ENCODE results near the gene SMCO4.

Gene SMCO4

DNA sequence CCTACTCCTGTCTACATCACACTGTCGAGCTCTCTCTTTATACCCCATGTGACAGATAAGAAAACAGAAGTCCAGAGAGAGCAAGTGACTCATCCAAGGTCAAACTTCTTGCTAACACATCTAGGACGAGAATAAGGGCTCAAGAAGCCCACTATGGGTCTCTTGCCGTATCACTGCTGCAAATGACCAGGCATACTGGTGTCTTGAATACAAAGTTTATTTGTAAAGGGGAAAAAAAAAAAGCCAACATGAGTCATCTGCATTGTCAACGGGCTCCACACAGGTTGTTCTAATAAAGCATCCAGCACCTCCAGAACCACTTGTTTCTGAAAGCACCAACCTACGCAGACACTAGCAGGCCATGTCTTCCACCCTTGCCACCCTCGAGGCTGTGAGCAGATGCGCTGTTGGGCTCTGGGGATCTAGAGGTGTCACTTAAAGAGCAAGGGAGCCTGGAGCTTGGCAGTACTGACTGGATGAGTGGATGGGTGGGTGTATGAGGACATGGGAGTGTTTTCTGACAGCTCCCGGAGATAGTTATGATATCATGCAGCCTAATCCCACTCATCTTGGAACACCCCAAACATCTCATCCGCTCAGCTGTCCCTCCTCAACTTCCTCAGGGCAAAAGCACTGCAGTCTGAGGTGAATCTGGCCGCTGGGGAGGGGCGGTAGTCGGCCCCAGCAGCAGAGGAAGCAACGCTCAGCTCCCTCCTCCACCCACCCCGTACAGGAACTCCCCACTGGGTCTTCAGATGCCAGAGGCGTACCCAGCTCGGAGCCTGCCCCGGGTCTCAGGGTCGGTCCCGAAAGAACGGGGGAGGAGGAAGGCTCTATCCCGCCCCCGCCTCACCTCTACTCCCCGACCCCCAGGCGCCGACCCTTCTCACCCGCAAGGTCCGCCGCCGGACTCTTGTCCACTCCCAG lies 1.0 kb downstream of the SMCO4 start:
- peaks cover 28% of the 10 kb centered on the region for H3K4me1 ChIP-seq (ENCODE audit: insufficient read depth, low read length, poor library complexity, severe bottlenecking)
- H2AFZ ChIP-seq (ENCODE audit: low read length), result peak overlapping the region; percentile 91
- H3F3A ChIP-seq (ENCODE audit: low read depth), result no peaks in the 10 kb centered on the region
- no peaks in the 10 kb centered on the region for H3K9me3 ChIP-seq (ENCODE audit: insufficient read depth, low read depth, low read length)
- H3K27me3 ChIP-seq (ENCODE audit: insufficient read depth, low read length, poor library complexity, severe bottlenecking), result no peaks in the 10 kb centered on the region
- H3K9me2 ChIP-seq (replicated peaks; ENCODE audit: low read depth, low read length), result no peaks in the 10 kb centered on the region
- no peaks in the 10 kb centered on the region for H4K20me1 ChIP-seq (ENCODE audit: insufficient read depth, low read length, poor library complexity, severe bottlenecking)
- H3K4me3 ChIP-seq (ENCODE audit: low read length, poor library complexity, severe bottlenecking), result peak overlapping the region; percentile 87
- H3K36me3 ChIP-seq (ENCODE audit: insufficient read depth, low read length), result no peaks in the 10 kb centered on the region
- peak overlapping the region; percentile 81 for H3K9ac ChIP-seq (ENCODE audit: low read depth, low read length, poor library complexity, severe bottlenecking)
- peak overlapping the region; percentile 89 for H3K4me2 ChIP-seq (ENCODE audit: low read depth, low read length, poor library complexity, severe bottlenecking)
- peaks cover 49% of the 10 kb centered on the region for H3K79me2 ChIP-seq (ENCODE audit: insufficient read depth, low read length)
- TF ChIP-seq, protein P1, sequence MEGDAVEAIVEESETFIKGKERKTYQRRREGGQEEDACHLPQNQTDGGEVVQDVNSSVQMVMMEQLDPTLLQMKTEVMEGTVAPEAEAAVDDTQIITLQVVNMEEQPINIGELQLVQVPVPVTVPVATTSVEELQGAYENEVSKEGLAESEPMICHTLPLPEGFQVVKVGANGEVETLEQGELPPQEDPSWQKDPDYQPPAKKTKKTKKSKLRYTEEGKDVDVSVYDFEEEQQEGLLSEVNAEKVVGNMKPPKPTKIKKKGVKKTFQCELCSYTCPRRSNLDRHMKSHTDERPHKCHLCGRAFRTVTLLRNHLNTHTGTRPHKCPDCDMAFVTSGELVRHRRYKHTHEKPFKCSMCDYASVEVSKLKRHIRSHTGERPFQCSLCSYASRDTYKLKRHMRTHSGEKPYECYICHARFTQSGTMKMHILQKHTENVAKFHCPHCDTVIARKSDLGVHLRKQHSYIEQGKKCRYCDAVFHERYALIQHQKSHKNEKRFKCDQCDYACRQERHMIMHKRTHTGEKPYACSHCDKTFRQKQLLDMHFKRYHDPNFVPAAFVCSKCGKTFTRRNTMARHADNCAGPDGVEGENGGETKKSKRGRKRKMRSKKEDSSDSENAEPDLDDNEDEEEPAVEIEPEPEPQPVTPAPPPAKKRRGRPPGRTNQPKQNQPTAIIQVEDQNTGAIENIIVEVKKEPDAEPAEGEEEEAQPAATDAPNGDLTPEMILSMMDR (conservative IDR thresholded peaks at IDR 0.05; ENCODE audit: low read length), result no peak
- TF ChIP-seq EZH2phosphoT487 (IDR thresholded peaks at IDR 0.05; ENCODE audit: borderline replicate concordance), result no peak

DNA sequence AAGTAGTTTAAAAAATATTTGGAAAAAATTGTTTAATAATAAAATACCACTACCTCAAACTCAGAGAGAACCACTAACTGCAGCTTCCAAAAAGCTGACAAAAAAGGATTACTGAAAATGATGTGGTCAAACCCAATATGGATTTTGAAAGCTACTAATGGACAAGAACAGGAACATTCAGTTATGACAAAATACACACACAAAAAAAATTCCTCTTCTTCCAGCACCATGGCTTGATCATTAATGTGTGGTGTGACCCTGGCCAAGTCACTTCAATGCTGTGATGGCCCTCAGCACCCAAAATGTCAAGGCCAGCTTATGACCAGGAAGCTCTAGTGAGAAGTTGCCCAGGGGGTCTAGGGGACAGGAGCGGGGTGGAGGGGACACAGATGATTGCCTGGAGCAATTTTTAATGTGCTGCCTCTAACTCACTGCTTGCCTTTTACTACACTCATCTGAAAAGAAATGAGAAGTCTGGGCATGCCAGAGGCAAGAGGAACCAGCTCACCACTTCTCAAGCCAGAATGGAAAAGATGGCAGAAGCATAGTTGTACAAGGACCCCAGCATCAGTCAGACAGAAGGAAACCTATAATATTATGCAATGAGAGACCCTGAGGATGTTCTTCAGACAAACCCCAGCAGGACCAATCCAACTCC lies 2.2 kb downstream of the SMCO4 start:
- Histone ChIP-seq H3K9me3 (ENCODE audit: insufficient read depth, low read depth, low read length) (no peaks in the 10 kb centered on the region), H3K9me2 (replicated peaks; ENCODE audit: low read depth, low read length) (no peaks in the 10 kb centered on the region), H3K9ac (ENCODE audit: low read depth, low read length, poor library complexity, severe bottlenecking) (no peak overlapping the region), H2AFZ (ENCODE audit: low read length) (no peak overlapping the region), H3K4me3 (ENCODE audit: low read length, poor library complexity, severe bottlenecking) (peak overlapping the region; percentile 87), H4K20me1 (ENCODE audit: insufficient read depth, low read length, poor library complexity, severe bottlenecking) (no peaks in the 10 kb centered on the region), H3K27me3 (ENCODE audit: insufficient read depth, low read length, poor library complexity, severe bottlenecking) (no peaks in the 10 kb centered on the region), H3F3A (ENCODE audit: low read depth) (no peaks in the 10 kb centered on the region), H3K4me2 (ENCODE audit: low read depth, low read length, poor library complexity, severe bottlenecking) (peak overlapping the region; percentile 89), H3K4me1 (ENCODE audit: insufficient read depth, low read length, poor library complexity, severe bottlenecking) (peaks cover 39% of the 10 kb centered on the region), H3K79me2 (ENCODE audit: insufficient read depth, low read length) (peaks cover 54% of the 10 kb centered on the region), H3K36me3 (ENCODE audit: insufficient read depth, low read length) (no peaks in the 10 kb centered on the region)
- TF ChIP-seq, protein P1 (conservative IDR thresholded peaks at IDR 0.05; ENCODE audit: low read length), result no peak

DNA sequence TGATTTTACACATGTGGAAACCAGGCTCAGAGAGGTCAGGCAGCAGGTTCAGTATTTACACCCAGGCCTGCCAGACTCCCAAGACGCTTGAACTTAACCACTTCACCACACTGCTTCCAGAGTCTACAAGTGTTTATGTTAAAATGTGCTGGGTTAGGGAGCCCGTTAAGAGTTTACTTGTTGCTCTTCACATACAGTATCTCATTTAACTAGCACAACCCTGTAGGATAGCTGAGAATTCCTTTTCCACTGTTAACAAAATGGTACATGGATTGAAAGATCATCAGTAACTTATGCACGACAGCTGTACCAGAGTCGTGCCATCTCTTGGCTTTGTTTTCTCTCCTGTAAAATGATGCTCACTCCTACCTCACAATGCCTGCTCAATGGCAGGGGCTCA lies 2.9 kb downstream of the SMCO4 start:
- no peaks in the 10 kb centered on the region for H3K9me2 ChIP-seq (replicated peaks; ENCODE audit: low read depth, low read length)
- H3K4me1 ChIP-seq (ENCODE audit: insufficient read depth, low read length, poor library complexity, severe bottlenecking), result peaks cover 45% of the 10 kb centered on the region
- peaks cover 56% of the 10 kb centered on the region for H3K79me2 ChIP-seq (ENCODE audit: insufficient read depth, low read length)
- no peaks in the 10 kb centered on the region for H4K20me1 ChIP-seq (ENCODE audit: insufficient read depth, low read length, poor library complexity, severe bottlenecking)
- H3K9ac ChIP-seq (ENCODE audit: low read depth, low read length, poor library complexity, severe bottlenecking), result no peak overlapping the region
- H3K27me3 ChIP-seq (ENCODE audit: insufficient read depth, low read length, poor library complexity, severe bottlenecking), result no peaks in the 10 kb centered on the region
- peak overlapping the region; percentile 89 for H3K4me2 ChIP-seq (ENCODE audit: low read depth, low read length, poor library complexity, severe bottlenecking)
- H3K4me3 ChIP-seq (ENCODE audit: low read length, poor library complexity, severe bottlenecking), result no peak overlapping the region
- no peak for TF ChIP-seq EZH2phosphoT487 (IDR thresholded peaks at IDR 0.05; ENCODE audit: borderline replicate concordance)
- TF ChIP-seq, protein P1 (conservative IDR thresholded peaks at IDR 0.05; ENCODE audit: low read length), result no peak
- no peaks in the 10 kb centered on the region for H3K9me3 ChIP-seq (ENCODE audit: insufficient read depth, low read depth, low read length)
- H3K36me3 ChIP-seq (ENCODE audit: insufficient read depth, low read length), result no peaks in the 10 kb centered on the region
- no peak overlapping the region for H2AFZ ChIP-seq (ENCODE audit: low read length)
- H3F3A ChIP-seq (ENCODE audit: low read depth), result no peaks in the 10 kb centered on the region

Data from Loucy (cell line).